ENCODE data around the gene NUDT17.

The NUDT17 gene

GRCh38 chr1:145804235-145805045 is 41.0 kb upstream of the NUDT17 start:
- Histone ChIP-seq H3K4me1 (ENCODE audit: insufficient read depth, low read length) (no peaks in the 10 kb centered on the region), H3K27me3 (ENCODE audit: insufficient read depth, low read length, poor library complexity) (no peaks in the 10 kb centered on the region), H3K9ac (ENCODE audit: low read depth, low read length) (no peak overlapping the region), H4K20me1 (ENCODE audit: insufficient read depth, low read length) (peaks cover 10% of the 10 kb centered on the region; the same call in 1 of the 2 replicates), H3K4me2 (ENCODE audit: insufficient read depth, low read length) (no peak overlapping the region), H3K9me3 (ENCODE audit: insufficient read depth, low read length, severe bottlenecking) (no peaks in the 10 kb centered on the region), H2AFZ (ENCODE audit: low read depth, low read length) (no peak overlapping the region), H3K36me3 (ENCODE audit: insufficient read depth, low read length) (no peaks in the 10 kb centered on the region), H3K4me3 (ENCODE audit: low read depth in 1 of 2, low read length in 2 of 2) (no peak overlapping the region), H3K79me2 (ENCODE audit: insufficient read depth, low read length) (peaks cover 94% of the 10 kb centered on the region), H3K27ac (ENCODE audit: low read length) (no peak overlapping the region)
- ATAC-seq (ENCODE audit: insufficient read depth, low read depth) (no peak), DNase-seq (no peak)
- TF ChIP-seq EZH2 (IDR thresholded peaks at IDR 0.05; ENCODE audit: borderline replicate concordance, low read depth, low read length, severe bottlenecking) (no peak), CTCF (IDR thresholded peaks at IDR 0.05; ENCODE audit: borderline replicate concordance, extremely low read depth, low read length, poor library complexity, severe bottlenecking) (no peak)

- Histone ChIP-seq H3K79me2 (ENCODE audit: insufficient read depth, low read length) (peaks cover 87% of the 10 kb centered on the region), H3K9ac (ENCODE audit: low read depth, low read length) (no peak overlapping the region), H2AFZ (ENCODE audit: low read depth, low read length) (no peak overlapping the region), H3K4me1 (ENCODE audit: insufficient read depth, low read length) (no peaks in the 10 kb centered on the region), H3K9me3 (ENCODE audit: insufficient read depth, low read length, severe bottlenecking) (no peaks in the 10 kb centered on the region), H3K4me3 (ENCODE audit: low read depth in 1 of 2, low read length in 2 of 2) (no peak overlapping the region), H4K20me1 (ENCODE audit: insufficient read depth, low read length) (peaks cover 10% of the 10 kb centered on the region; the same call in 1 of the 2 replicates), H3K27ac (ENCODE audit: low read length) (no peak overlapping the region), H3K27me3 (ENCODE audit: insufficient read depth, low read length, poor library complexity) (no peaks in the 10 kb centered on the region), H3K4me2 (ENCODE audit: insufficient read depth, low read length) (no peak overlapping the region), H3K36me3 (ENCODE audit: insufficient read depth, low read length) (no peaks in the 10 kb centered on the region)
- ATAC-seq (ENCODE audit: insufficient read depth, low read depth): no peak
- no peak for DNase-seq
- TF ChIP-seq EZH2 (IDR thresholded peaks at IDR 0.05; ENCODE audit: borderline replicate concordance, low read depth, low read length, severe bottlenecking) (no peak), CTCF (IDR thresholded peaks at IDR 0.05; ENCODE audit: borderline replicate concordance, extremely low read depth, low read length, poor library complexity, severe bottlenecking) (no peak)
These were observed 40.4 kb upstream of the NUDT17 start for GRCh38 chr1:145805057-145805456.

- Histone ChIP-seq H4K20me1 (ENCODE audit: insufficient read depth, low read length) (peaks cover 10% of the 10 kb centered on the region; the same call in 1 of the 2 replicates), H3K79me2 (ENCODE audit: insufficient read depth, low read length) (peaks cover 74% of the 10 kb centered on the region)
- no peak for TF ChIP-seq CTCF (IDR thresholded peaks at IDR 0.05; ENCODE audit: borderline replicate concordance, extremely low read depth, low read length, poor library complexity, severe bottlenecking)
- TF ChIP-seq EZH2 (IDR thresholded peaks at IDR 0.05; ENCODE audit: borderline replicate concordance, low read depth, low read length, severe bottlenecking): no peak
These were observed 39.0 kb upstream of the NUDT17 start for GRCh38 chr1:145806408-145806807.

More at GRCh38 chr1:145806408-145806807, 39.0 kb upstream of the NUDT17 start:
- H3K4me2 ChIP-seq (ENCODE audit: insufficient read depth, low read length): no peak overlapping the region
- no peak overlapping the region for H3K27ac ChIP-seq (ENCODE audit: low read length)
- no peak overlapping the region for H2AFZ ChIP-seq (ENCODE audit: low read depth, low read length)
- no peaks in the 10 kb centered on the region for H3K9me3 ChIP-seq (ENCODE audit: insufficient read depth, low read length, severe bottlenecking)
- no peaks in the 10 kb centered on the region for H3K27me3 ChIP-seq (ENCODE audit: insufficient read depth, low read length, poor library complexity)
- no peak for DNase-seq
- H3K36me3 ChIP-seq (ENCODE audit: insufficient read depth, low read length): no peaks in the 10 kb centered on the region
- H3K4me1 ChIP-seq (ENCODE audit: insufficient read depth, low read length): no peaks in the 10 kb centered on the region
- H3K9ac ChIP-seq (ENCODE audit: low read depth, low read length): no peak overlapping the region
- no peak overlapping the region for H3K4me3 ChIP-seq (ENCODE audit: low read depth in 1 of 2, low read length in 2 of 2)
- ATAC-seq (ENCODE audit: insufficient read depth, low read depth): no peak

All from DND-41 (cell line).